Panc1 (cell line): ENCODE measurements around the gene MCHR2.

Experiments used
- POLR2AphosphoS5 ChIP-seq: IDR thresholded peaks from 2 replicates; pipeline ENCODE4 v1.6.1; 2012; ENCODE audit warnings: mild to moderate bottlenecking, low read depth, low read length, moderate library complexity
- SIN3A ChIP-seq: IDR thresholded peaks from 2 replicates; pipeline ENCODE4 v1.6.1; 2012; ENCODE audit warnings: low read depth, mild to moderate bottlenecking, low read length, moderate library complexity, borderline replicate concordance; ENCODE audit not compliant: insufficient read depth
- TCF7L2 ChIP-seq: IDR thresholded peaks from 2 replicates; pipeline ENCODE4 v1.6.1; 2011; ENCODE audit warnings: mild to moderate bottlenecking, low read depth, low read length, inconsistent platforms
- TF ChIP-seq, protein P1 (sequence below): fragments of 450-650 bp; IDR thresholded peaks from 2 replicates; pipeline ENCODE4 v1.5.1; 2017; ENCODE audit warnings: mild to moderate bottlenecking
- TF ChIP-seq, protein P2 (sequence below), 2 experiments: IDR thresholded peaks; 2 replicates each; pipeline ENCODE4 v1.6.1; 2011 to 2012; ENCODE audit warnings: low read depth in 2 of 2, control low read depth in 1 of 2, low read length in 1 of 2, mild to moderate bottlenecking in 1 of 2, moderate library complexity in 1 of 2; ENCODE audit not compliant: insufficient read depth in 1 of 2

DNA sequence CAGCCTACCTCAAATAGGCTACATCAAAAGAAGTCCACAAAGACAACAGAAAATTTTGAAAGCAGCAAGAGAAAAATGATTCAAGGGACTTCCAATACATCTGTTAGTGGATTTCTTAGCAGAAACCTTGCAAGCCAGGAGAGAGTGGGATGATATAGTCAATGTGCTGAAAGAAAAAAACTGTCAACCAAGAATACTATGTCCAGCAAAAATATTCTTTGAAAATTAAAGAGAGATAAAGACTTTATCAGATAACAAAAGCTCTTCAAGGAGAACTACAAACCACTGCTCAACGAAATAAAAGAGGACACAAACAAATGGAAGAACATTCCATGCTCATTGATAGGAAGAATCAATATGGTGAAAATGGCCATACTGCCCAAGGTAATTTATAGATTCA is 34.0 kb downstream of the MCHR2 start:
- TF ChIP-seq, protein P1, sequence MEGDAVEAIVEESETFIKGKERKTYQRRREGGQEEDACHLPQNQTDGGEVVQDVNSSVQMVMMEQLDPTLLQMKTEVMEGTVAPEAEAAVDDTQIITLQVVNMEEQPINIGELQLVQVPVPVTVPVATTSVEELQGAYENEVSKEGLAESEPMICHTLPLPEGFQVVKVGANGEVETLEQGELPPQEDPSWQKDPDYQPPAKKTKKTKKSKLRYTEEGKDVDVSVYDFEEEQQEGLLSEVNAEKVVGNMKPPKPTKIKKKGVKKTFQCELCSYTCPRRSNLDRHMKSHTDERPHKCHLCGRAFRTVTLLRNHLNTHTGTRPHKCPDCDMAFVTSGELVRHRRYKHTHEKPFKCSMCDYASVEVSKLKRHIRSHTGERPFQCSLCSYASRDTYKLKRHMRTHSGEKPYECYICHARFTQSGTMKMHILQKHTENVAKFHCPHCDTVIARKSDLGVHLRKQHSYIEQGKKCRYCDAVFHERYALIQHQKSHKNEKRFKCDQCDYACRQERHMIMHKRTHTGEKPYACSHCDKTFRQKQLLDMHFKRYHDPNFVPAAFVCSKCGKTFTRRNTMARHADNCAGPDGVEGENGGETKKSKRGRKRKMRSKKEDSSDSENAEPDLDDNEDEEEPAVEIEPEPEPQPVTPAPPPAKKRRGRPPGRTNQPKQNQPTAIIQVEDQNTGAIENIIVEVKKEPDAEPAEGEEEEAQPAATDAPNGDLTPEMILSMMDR: no peak
- TF ChIP-seq POLR2AphosphoS5 (no peak), SIN3A (no peak), TCF7L2 (no peak)
- TF ChIP-seq, protein P2, sequence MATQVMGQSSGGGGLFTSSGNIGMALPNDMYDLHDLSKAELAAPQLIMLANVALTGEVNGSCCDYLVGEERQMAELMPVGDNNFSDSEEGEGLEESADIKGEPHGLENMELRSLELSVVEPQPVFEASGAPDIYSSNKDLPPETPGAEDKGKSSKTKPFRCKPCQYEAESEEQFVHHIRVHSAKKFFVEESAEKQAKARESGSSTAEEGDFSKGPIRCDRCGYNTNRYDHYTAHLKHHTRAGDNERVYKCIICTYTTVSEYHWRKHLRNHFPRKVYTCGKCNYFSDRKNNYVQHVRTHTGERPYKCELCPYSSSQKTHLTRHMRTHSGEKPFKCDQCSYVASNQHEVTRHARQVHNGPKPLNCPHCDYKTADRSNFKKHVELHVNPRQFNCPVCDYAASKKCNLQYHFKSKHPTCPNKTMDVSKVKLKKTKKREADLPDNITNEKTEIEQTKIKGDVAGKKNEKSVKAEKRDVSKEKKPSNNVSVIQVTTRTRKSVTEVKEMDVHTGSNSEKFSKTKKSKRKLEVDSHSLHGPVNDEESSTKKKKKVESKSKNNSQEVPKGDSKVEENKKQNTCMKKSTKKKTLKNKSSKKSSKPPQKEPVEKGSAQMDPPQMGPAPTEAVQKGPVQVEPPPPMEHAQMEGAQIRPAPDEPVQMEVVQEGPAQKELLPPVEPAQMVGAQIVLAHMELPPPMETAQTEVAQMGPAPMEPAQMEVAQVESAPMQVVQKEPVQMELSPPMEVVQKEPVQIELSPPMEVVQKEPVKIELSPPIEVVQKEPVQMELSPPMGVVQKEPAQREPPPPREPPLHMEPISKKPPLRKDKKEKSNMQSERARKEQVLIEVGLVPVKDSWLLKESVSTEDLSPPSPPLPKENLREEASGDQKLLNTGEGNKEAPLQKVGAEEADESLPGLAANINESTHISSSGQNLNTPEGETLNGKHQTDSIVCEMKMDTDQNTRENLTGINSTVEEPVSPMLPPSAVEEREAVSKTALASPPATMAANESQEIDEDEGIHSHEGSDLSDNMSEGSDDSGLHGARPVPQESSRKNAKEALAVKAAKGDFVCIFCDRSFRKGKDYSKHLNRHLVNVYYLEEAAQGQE (IDR thresholded peaks at IDR 0.05; ENCODE audit: insufficient read depth in 1 of 2, low read depth in 2 of 2, low read length in 1 of 2): no peak
